Measurements from ENCODE around the gene RANBP3.

The RANBP3 gene

DNA sequence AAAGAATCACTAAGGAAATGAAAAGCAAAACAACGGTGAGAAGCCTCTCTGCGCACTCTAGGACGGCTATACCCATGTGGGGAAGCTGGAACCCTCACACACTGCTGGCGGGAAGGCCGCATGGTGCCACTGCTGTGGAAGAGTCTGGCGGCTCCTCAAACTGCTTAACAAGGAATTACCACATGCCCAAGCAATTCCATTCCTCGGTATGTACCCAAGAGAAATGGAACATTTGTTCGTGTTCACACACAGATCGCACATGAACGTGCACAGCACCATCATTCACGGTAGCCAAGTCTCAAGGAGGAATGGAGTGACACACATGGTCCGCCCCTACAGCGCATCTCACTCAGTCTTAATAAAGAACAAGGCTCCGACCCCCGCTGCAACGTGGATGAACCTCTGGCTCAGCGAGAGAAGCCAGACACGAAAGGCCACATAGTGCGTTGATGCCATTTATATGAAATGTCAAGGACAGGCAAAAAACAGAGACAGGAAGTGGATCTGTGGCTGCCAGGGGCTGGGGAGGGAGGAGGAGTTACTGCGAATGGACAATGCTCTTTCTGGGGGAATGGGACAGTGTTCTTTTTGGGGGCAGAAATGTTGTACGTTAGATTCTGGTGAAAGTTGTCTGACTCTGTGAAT is 56.3 kb downstream of the RANBP3 start (continued):
- TF ChIP-seq, protein P1, sequence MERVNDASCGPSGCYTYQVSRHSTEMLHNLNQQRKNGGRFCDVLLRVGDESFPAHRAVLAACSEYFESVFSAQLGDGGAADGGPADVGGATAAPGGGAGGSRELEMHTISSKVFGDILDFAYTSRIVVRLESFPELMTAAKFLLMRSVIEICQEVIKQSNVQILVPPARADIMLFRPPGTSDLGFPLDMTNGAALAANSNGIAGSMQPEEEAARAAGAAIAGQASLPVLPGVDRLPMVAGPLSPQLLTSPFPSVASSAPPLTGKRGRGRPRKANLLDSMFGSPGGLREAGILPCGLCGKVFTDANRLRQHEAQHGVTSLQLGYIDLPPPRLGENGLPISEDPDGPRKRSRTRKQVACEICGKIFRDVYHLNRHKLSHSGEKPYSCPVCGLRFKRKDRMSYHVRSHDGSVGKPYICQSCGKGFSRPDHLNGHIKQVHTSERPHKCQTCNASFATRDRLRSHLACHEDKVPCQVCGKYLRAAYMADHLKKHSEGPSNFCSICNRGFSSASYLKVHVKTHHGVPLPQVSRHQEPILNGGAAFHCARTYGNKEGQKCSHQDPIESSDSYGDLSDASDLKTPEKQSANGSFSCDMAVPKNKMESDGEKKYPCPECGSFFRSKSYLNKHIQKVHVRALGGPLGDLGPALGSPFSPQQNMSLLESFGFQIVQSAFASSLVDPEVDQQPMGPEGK (CRISPR knock-in tag; IDR thresholded peaks at IDR 0.05; ENCODE audit: borderline replicate concordance): no peak
- no peak for TF ChIP-seq CREB5 (CRISPR knock-in tag; IDR thresholded peaks at IDR 0.05; ENCODE audit: low read depth)
- TF ChIP-seq CSDC2 (CRISPR knock-in tag; IDR thresholded peaks at IDR 0.05): no peak

DNA sequence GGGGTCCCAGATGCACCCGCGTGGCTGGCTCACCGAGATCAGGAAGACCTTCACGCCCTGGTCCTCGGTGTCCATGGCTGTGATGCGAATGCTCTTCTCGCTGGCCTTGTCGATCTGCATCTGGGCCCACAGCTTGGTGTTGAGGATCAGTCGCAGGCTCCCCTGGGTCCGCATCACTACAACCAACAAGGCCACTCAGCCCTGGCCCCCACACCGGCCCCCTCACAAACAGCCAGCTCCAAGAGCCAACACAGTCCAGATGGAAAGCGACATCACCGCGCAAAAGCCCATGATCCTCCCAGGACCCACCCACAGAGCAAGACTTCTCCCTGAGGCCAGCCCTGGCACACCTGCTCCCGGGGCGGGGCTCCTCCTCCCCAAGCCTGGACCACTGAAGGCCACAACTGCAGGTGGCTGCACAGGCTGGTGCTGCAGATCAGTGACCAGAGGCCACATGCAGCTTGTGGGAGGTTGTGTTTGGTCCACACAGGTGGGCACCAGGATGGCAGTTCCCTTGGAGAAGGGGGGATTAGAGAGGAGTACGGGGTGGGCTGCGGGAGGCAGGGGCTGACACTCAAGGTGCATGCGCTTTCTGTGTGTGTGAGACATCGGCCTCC is 59.4 kb downstream of the RANBP3 start:
- TF ChIP-seq, protein P2, sequence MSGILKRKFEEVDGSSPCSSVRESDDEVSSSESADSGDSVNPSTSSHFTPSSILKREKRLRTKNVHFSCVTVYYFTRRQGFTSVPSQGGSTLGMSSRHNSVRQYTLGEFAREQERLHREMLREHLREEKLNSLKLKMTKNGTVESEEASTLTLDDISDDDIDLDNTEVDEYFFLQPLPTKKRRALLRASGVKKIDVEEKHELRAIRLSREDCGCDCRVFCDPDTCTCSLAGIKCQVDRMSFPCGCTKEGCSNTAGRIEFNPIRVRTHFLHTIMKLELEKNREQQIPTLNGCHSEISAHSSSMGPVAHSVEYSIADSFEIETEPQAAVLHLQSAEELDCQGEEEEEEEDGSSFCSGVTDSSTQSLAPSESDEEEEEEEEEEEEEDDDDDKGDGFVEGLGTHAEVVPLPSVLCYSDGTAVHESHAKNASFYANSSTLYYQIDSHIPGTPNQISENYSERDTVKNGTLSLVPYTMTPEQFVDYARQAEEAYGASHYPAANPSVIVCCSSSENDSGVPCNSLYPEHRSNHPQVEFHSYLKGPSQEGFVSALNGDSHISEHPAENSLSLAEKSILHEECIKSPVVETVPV (CRISPR knock-in tag; IDR thresholded peaks at IDR 0.05): no peak
- TF ChIP-seq, protein P1 (CRISPR knock-in tag; IDR thresholded peaks at IDR 0.05; ENCODE audit: borderline replicate concordance): no peak
- TF ChIP-seq ZFP30 (CRISPR knock-in tag; IDR thresholded peaks at IDR 0.05): no peak
- TF ChIP-seq BACH2 (CRISPR knock-in tag; IDR thresholded peaks at IDR 0.05; ENCODE audit: borderline replicate concordance): no peak
- ATAC-seq: no peak

DNA sequence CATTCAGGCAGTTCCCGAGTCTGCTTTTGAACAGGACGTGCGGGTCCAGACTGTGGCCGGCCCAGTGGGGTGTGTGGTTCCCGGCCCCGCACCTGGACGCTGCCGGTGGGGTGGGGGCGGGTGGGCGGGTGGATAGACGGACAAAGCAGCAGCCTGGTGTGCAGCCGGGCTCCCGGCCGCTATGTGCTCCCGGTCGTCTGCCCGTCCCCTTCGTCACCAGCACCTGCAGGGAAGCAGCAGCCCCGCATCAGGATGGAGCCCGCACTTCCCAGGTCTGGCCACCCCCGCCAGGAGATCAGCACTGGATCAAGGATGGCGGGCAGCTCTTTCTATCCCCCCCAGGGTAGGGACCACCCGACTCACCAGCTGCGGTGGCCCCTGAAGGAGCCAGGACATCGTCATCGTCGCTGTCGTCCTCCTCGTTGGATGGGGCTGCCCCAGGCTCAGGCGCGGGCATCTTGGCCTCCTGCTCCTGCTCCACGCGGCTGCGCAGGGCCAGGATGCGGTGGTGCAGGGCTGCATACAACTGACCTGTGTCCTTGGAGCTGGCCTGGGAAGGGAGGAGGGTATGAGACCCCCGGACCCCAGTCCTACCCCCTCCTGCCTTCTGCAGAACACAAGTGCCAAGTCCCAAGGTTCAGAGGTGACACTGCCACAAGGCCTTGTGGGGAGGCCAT is 60.4 kb downstream of the RANBP3 start:
- ATAC-seq: no peak
- TF ChIP-seq CSDC2 (CRISPR knock-in tag; IDR thresholded peaks at IDR 0.05): no peak
- TF ChIP-seq, protein P1 (CRISPR knock-in tag; IDR thresholded peaks at IDR 0.05; ENCODE audit: borderline replicate concordance): no peak
- no peak for TF ChIP-seq ZFP3 (CRISPR knock-in tag; IDR thresholded peaks at IDR 0.05)
- TF ChIP-seq ISL1 (CRISPR knock-in tag; IDR thresholded peaks at IDR 0.05): no peak
- no peak for TF ChIP-seq CREB5 (CRISPR knock-in tag; IDR thresholded peaks at IDR 0.05; ENCODE audit: low read depth)
- no peak for TF ChIP-seq OSR1 (CRISPR knock-in tag; IDR thresholded peaks at IDR 0.05)
- no peak for TF ChIP-seq ZC3H10 (CRISPR knock-in tag; IDR thresholded peaks at IDR 0.05)
- TF ChIP-seq ZFP30 (CRISPR knock-in tag; IDR thresholded peaks at IDR 0.05): no peak
- no peak for TF ChIP-seq ESRRG (CRISPR knock-in tag; IDR thresholded peaks at IDR 0.05)
- TF ChIP-seq TCF4 (CRISPR knock-in tag; IDR thresholded peaks at IDR 0.05; ENCODE audit: borderline replicate concordance): no peak
- no peak for TF ChIP-seq ZNF565 (CRISPR knock-in tag; conservative IDR thresholded peaks at IDR 0.05; ENCODE audit: low read depth)

GRCh38 chr19:5916181-5916708 is 61.7 kb downstream of the RANBP3 start:
- no peak for ATAC-seq
- TF ChIP-seq ZNF565 (CRISPR knock-in tag; conservative IDR thresholded peaks at IDR 0.05; ENCODE audit: low read depth): no peak
- no peak for TF ChIP-seq RARB (CRISPR knock-in tag; IDR thresholded peaks at IDR 0.05)
- TF ChIP-seq GLIS3 (CRISPR knock-in tag; IDR thresholded peaks at IDR 0.05): no peak
- no peak for TF ChIP-seq ZFP30 (CRISPR knock-in tag; IDR thresholded peaks at IDR 0.05)
- no peak for TF ChIP-seq PPARA (CRISPR knock-in tag; IDR thresholded peaks at IDR 0.05; ENCODE audit: borderline replicate concordance)
- TF ChIP-seq, protein P1 (CRISPR knock-in tag; IDR thresholded peaks at IDR 0.05; ENCODE audit: borderline replicate concordance): no peak
- no peak for TF ChIP-seq ZC3H10 (CRISPR knock-in tag; IDR thresholded peaks at IDR 0.05)
- TF ChIP-seq CREB5 (CRISPR knock-in tag; IDR thresholded peaks at IDR 0.05; ENCODE audit: low read depth): no peak
- no peak for TF ChIP-seq BACH2 (CRISPR knock-in tag; IDR thresholded peaks at IDR 0.05; ENCODE audit: borderline replicate concordance)
- no peak for TF ChIP-seq ESRRG (CRISPR knock-in tag; IDR thresholded peaks at IDR 0.05)
- TF ChIP-seq ARNTL (CRISPR knock-in tag; IDR thresholded peaks at IDR 0.05; ENCODE audit: borderline replicate concordance, low read depth): no peak
- TF ChIP-seq OSR1 (CRISPR knock-in tag; IDR thresholded peaks at IDR 0.05): no peak

Measured in SK-N-SH treated with all-trans-retinoic acid at 6 μM for 48 hours (cell line).